ENCODE data around the gene RAP1A. TPM values are rescaled to one million over a fixed set of nuclear protein-coding genes. Genes with fewer than 3 reads are reported as not detected.

RAP1A gene
- total and polyA plus RNA-seq, 2 donors (not counting 3 experiments of a cell fraction or from before 2014, with no cell fraction given), result 17.8 to 56.4 TPM

DNA sequence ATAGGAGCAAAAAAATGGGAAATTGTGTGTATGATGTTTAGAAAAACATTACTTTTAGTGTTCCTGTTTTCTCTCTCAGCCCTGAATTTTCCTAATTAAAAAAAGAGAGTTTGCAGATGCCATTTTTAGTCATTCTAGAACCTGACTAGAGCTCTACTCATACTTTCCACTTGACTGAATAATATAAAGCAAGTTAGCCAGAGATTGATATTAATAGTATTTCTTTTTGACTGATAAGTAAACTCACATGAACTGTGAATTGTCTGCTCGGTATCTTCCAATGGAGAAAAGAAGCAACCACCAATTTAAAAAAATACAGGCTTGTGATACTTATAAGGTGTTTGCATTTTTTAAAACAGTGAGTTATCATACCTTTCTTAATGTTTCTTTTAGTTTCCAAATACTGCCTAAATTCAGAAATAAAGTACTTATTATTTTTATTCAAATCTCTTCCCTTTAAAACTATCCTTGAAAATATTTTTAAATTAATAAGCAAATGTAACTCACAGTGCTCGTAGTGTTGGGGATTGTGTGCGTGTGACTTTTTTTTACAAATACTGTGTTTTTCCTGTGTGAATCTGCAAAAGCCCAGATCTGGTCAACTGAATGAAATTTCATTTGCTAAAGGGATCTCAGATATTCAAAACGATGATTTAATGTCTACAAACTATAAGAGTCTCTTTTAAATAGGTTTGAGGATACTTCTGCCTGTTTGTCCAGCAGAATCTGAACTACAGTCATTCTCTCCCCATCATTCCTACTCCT, 9.8 kb downstream of the RAP1A start:
- no peak for TF ChIP-seq MYC (IDR thresholded peaks at IDR 0.05; ENCODE audit: low read depth, low read length)
- TF ChIP-seq POLR2AphosphoS5 (IDR thresholded peaks at IDR 0.05; ENCODE audit: insufficient read depth, low read depth, low read length), result no peak
- no peak for TF ChIP-seq EZH2 (IDR thresholded peaks at IDR 0.05; ENCODE audit: borderline replicate concordance, low read depth, low read length, severe bottlenecking)
- TF ChIP-seq, protein P1, sequence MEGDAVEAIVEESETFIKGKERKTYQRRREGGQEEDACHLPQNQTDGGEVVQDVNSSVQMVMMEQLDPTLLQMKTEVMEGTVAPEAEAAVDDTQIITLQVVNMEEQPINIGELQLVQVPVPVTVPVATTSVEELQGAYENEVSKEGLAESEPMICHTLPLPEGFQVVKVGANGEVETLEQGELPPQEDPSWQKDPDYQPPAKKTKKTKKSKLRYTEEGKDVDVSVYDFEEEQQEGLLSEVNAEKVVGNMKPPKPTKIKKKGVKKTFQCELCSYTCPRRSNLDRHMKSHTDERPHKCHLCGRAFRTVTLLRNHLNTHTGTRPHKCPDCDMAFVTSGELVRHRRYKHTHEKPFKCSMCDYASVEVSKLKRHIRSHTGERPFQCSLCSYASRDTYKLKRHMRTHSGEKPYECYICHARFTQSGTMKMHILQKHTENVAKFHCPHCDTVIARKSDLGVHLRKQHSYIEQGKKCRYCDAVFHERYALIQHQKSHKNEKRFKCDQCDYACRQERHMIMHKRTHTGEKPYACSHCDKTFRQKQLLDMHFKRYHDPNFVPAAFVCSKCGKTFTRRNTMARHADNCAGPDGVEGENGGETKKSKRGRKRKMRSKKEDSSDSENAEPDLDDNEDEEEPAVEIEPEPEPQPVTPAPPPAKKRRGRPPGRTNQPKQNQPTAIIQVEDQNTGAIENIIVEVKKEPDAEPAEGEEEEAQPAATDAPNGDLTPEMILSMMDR (IDR thresholded peaks at IDR 0.05; ENCODE audit: extremely low read depth in 1 of 2, insufficient read depth in 1 of 2, low read depth in 1 of 2, low read length in 2 of 2), result no peak
- TF ChIP-seq GATA2 (IDR thresholded peaks at IDR 0.05; ENCODE audit: insufficient read depth, insufficient read length, low read depth, low read length), result no peak
- no peak for TF ChIP-seq JUN (IDR thresholded peaks at IDR 0.05; ENCODE audit: borderline replicate concordance, insufficient read depth, insufficient read length, low read depth)
- TF ChIP-seq FOS (IDR thresholded peaks at IDR 0.05; ENCODE audit: borderline replicate concordance, insufficient read depth, low read length), result no peak
- TF ChIP-seq, protein P2, sequence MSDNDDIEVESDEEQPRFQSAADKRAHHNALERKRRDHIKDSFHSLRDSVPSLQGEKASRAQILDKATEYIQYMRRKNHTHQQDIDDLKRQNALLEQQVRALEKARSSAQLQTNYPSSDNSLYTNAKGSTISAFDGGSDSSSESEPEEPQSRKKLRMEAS (IDR thresholded peaks at IDR 0.05; ENCODE audit: insufficient read depth, insufficient read length), result no peak
- TF ChIP-seq POLR2A (IDR thresholded peaks at IDR 0.05; ENCODE audit: low read depth, low read length), result no peak
- CTCF ChIA-PET, result no interaction called here
- POLR2A ChIA-PET, result no interaction called here

More for the DNA sequence above, 9.8 kb downstream of the RAP1A start:
- Histone ChIP-seq H3K9me1 (replicated peaks; ENCODE audit: control insufficient read depth, extremely low read depth, insufficient read depth, low read length) (peaks cover 4% of the 10 kb centered on the region), H3K9me3 (replicated peaks; ENCODE audit: control insufficient read depth, insufficient read depth, low read length) (no peaks in the 10 kb centered on the region), H3K4me3 (replicated peaks in 1 of 3; ENCODE audit: insufficient read depth in 1 of 3, low read depth in 1 of 3, low read length in 3 of 3) (no peak overlapping the region), H3K4me1 (ENCODE audit: control insufficient read depth, extremely low read depth, insufficient read depth, low read length) (no peaks in the 10 kb centered on the region), H4K20me1 (replicated peaks; ENCODE audit: control insufficient read depth, extremely low read depth, insufficient read depth, low read length) (peaks cover 18% of the 10 kb centered on the region), H3K36me3 (ENCODE audit: control insufficient read depth in 2 of 2, extremely low read depth in 1 of 2, insufficient read depth in 2 of 2, low read length in 2 of 2) (no peaks in the 10 kb centered on the region), H3K27me3 (ENCODE audit: control insufficient read depth in 2 of 2, insufficient read depth in 2 of 2, low read length in 2 of 2) (no peaks in the 10 kb centered on the region), H3K27ac (ENCODE audit: insufficient read depth, low read depth, low read length) (no peak overlapping the region), H2AFZ (ENCODE audit: low read depth, low read length) (no peak overlapping the region), H3K79me2 (ENCODE audit: control insufficient read depth, insufficient read depth, low read length) (peaks cover 90% of the 10 kb centered on the region), H3K9ac (replicated peaks; ENCODE audit: extremely low read depth, insufficient read depth, low read length) (no peak overlapping the region), H3K4me2 (ENCODE audit: insufficient read depth, low read length) (no peak overlapping the region)
- intact Hi-C loops (cut with micrococcal nuclease) (no loop called here), dilution Hi-C loops (cut with MboI; ENCODE audit: extremely low pct_ligation_motif_present, low sequenced_read_pairs) (no loop called here)
- BruUV-seq (replicated peaks), result no TSS peak
- DNase-seq (ENCODE audit: low read depth, low spot score) (no peak), FAIRE-seq (no peak)
